Measurements from ENCODE around the gene PTPRE.

DNA sequence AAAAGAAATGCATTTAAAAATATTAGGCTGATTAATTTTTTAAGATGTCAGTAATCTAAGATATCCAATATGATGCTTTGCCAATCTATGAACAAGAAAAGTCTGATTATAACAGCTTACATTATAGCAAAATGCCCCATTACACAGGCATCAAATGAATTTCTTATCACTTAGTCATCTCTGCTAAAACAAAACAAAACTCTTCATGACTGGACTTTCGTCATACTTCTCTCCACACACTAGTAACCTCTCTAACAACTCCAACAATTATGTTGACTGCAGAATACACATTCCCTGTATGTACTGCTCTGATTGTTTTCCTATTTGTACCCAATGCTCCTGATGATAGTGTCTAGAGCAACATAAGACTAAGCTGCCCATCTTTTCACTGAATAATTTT lies 223.1 kb downstream of the PTPRE start:
- TF ChIP-seq TAF1 (IDR thresholded peaks at IDR 0.05; ENCODE audit: borderline replicate concordance, low read depth, low read length): no peak
- TF ChIP-seq POLR2AphosphoS5 (IDR thresholded peaks at IDR 0.05; ENCODE audit: low read depth, low read length): no peak
- no peak for TF ChIP-seq POLR2A (IDR thresholded peaks at IDR 0.05; ENCODE audit: low read depth, low read length)
